GM12801 (cell line): ENCODE data around the gene RETNLB.

Source experiments
- CTCF ChIP-seq: IDR thresholded peaks from one replicate; pipeline ENCODE4 v1.5.1; 2011; ENCODE audit warnings: control low read depth; ENCODE audit not compliant: insufficient read length; ENCODE audit errors: extremely low read depth

The RETNLB gene

DNA sequence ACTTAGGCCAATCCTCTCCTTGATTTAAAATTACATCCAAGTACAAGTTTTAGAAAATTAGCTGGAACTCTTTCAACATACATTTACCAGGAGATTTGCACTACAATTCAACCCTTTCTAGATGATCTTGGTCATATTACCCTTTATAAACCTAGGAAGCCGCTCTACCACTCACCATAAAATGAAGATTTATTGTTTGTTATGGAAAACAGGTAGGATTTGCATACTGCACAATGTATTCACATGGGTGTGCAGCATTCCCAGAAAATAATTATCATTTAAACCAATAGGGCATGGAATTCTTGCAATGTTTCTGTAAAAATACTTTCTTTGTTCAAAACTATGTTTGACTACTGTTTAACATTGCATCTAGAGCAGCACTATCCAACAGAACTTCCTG lies 18.4 kb upstream of the RETNLB start:
- no peak for TF ChIP-seq CTCF

- no peak for TF ChIP-seq CTCF
Measured at GRCh38 chr3:108767253-108767652, 10.0 kb upstream of the RETNLB start.

- TF ChIP-seq CTCF: no peak
Measured at GRCh38 chr3:108755686-108756085, 1.5 kb downstream of the RETNLB start.

- no peak for TF ChIP-seq CTCF
Measured at GRCh38 chr3:108744762-108745161, 12.4 kb downstream of the RETNLB start.

- TF ChIP-seq CTCF: no peak
Measured at GRCh38 chr3:108742929-108743328, 14.3 kb downstream of the RETNLB start.

GRCh38 chr3:108736821-108737220 lies 20.4 kb downstream of the RETNLB start:
- TF ChIP-seq CTCF: no peak

DNA sequence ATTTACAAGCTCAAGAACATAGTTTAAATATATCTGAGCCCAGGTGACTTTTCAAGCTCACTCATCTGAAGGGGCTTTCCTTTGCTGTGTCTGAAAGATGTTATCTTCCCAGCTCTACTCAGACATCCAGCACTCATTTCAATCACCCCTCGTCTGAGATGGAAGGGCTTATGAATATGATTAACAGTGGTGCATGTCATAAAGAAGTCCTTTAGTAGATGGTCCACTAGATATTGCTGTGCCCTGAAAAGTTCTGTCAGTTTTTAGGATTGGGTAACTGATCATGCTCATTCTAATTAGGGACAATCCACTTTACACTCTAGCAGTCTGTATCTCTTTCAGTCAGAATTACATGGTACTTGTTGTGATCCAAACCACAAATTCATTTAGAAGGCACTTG lies 28.3 kb downstream of the RETNLB start:
- no peak for TF ChIP-seq CTCF

DNA sequence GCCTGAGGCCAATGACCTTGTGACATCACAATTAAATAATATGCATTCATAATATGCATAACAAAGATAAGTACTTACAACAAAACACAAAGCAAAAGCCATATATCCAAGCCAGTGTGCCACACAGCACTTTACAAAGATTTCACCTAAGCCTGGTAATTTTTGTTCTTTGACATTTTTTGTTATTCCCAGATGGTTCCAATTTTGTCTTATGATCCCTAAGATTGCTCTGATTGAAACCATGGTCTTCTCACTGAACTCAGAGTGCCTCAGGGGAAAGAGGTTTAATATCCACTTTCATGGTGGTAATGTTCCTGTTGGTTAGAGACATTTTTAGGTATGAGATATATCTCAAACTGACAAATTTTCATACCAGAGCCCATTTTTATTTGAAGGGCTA lies 29.1 kb downstream of the RETNLB start:
- no peak for TF ChIP-seq CTCF
